Activated CD4-positive, CD25-positive, alpha-beta regulatory T cell treated with anti-CD3 and anti-CD28 coated beads, Interleukin-2, amount 50 U/mL, for 16 hours (primary cell): ENCODE results near the gene ALOX5.
"Not testable (repeated sequence)": the region's sequence is repeated elsewhere in the genome, so short reads cannot be mapped to it uniquely, and the experiment has no call there.

Source experiments
- DNase-seq: peaks from one replicate; pipeline ENCODE4 v3.0.0-alpha.2; 2020; ENCODE audit warnings: low read depth, low spot score

Gene ALOX5

DNA sequence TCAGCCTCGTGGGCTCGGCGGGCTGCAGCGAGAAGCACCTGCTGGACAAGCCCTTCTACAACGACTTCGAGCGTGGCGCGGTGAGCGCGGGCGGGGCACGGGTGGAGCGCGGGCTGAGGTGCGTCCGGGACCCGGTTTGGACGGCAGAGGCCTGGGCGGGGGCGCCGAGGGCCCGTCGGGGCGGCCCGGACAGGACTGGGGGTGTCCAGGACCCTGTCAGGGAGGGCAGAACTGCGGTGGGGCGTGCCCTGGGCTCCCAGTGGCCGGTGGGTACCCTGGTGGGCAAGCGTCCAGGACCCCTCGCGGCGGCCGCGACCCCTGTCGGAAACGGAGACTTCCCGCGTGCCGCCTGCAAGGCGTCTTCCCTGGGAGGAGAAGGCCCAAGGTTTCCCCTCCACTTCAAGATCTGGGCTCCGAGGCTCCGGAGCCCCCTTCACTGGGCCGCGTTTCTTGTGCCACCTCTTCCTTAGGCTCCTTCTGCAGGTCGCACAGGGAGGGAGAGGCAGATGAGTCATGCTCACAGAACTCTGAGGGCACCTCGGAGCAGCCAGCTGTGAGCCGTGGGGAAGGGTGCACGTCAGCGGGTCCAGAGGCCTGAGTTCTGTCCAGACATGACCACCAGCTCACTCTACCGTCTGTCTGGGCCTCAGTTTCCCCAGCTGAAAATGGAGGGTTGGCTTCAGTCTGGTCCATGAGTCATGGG, 485 bp downstream of the ALOX5 start:
- no peak for DNase-seq

DNA sequence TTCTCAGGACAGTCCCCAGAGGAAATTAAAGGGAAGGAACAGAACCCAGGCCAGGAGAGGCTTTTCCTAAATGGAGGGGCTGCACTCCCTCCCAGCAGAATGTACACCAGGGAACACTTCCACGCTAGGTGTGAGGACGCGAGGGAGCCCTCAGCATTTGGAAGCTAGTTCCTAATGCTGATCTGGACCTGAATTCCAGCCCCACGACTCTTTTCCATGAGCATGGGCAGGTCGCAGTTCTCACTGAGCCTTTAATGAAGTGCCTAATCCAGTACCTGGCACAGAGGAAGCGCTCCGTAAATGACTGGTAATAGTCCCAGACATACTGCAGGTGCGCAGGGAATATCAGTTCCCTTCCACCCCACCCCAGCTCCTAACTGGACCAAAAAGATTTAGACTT, 1.1 kb downstream of the ALOX5 start:
- DNase-seq = no peak

DNA sequence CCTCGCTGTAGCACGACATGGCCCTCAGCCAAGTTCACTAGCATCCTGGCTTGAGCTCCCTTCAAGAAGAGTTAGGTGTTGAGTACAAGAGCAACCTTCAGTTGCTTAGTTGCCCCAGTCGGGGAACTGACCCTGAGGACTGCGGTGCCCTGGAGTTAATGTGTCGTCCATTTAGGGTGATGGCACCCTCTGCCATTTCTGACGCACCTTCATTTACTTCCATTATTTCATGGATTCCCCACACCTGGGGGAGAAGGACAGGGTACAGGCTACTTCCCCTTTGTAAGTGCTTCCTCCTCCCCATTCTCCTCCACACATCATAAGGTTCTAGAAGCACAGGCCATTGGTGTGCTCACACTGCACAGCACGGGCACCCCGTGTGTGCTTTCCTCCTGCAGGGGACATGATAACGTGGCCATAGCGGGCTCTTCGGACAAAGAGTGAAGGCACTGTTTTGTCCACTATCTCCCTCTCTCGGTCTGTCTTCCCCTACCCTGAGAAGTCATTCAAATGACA, 1.8 kb downstream of the ALOX5 start:
- DNase-seq = no peak

DNA sequence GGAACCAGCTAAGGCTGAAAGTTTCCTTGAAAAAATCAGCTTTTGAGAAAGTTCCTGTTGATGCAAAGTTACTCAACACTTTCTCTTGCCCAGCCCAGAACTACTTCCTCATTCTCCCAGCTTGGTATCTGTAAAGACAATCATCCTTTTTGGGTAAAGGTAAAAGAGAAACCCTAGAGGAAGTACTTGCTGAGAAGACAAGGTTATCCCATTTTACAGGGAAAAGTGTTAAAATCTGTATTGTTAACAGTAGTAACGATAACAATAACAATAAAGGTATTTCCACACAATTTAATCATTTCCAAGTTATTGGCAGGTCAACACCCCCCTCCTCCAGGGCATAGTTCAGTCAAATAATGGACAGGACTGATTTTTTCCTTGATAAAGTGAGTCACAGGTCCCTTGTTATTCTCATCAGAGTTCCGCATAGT, 2.4 kb downstream of the ALOX5 start:
- no peak for DNase-seq

DNA sequence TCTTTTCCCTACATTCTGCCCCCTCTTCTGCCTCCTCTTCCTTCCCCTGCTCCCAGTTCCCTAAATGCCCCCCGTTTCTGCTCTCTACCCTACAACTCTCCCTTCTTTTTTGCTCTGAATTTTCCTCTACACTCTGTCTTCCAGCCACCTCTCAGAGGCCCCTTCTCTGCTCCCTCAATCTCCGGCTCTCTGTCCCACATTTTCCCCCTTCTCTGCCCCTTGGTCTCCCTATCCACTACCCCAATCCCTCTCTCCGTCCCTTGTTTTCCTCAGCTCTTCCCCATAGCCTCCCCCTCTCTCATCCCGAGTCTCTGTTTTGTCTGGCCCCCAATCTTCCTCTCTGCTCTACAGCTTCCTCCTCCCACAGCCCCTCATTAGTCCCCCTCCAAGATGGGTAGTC, 3.3 kb downstream of the ALOX5 start:
- DNase-seq = no peak

DNA sequence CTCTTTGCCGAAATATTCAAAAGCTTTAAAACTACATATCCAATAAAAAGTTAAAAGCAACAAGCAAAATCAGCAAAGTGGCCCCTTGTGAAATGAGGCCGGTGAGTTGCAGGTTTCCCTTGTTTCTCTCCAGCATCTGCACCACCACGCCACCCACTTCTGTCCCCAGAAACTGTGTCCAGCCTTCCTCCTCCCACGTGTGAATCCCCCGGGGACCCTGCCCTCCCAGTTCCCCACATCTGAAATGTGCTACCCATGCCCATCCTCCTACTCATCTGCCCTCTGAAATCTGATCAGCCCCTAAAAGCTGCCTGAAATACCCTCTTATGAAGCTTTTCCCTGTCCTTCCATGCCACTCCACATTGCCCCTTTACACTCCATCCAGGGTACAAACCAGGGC, 3.8 kb downstream of the ALOX5 start:
- DNase-seq = no peak

DNA sequence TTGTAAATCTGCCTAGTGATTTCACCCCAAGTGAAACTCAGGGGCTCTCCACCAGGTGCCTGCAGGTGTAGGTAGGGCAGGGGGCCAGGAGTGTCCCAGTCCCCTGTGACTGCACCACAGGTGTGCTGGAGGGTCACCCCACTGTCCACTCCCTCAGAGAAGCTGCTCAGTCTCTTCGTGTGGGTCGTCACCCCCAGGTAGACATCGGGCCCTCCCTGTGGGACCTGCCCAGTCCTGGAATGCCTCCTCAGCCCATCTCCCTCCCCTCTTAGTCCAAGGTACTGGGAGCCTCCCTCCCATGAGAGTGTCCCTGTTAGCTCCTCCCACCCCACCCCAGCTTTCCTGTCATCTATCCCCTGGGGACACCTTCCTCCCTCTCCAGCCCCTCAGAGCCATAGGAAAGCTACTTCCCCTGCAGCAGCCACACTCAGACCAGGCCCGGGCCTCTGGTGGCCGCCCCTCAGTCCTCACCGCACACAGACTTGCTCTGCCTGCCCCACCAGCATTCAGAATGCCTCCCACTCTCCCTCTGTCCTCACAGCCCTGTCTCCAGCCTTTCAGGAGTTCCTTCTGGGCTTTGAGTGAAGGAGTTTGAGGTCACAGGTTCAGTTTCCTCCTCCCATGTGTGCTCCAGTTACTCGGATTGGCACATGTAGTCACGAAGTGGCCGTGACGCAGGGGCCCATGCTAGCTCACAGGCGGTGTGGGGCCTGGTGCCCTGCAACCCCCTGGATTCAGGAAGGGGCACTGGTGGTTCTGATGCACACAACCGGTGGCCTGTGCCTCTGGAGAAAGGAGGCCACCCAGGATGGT, 5.1 kb downstream of the ALOX5 start:
- no peak for DNase-seq

DNA sequence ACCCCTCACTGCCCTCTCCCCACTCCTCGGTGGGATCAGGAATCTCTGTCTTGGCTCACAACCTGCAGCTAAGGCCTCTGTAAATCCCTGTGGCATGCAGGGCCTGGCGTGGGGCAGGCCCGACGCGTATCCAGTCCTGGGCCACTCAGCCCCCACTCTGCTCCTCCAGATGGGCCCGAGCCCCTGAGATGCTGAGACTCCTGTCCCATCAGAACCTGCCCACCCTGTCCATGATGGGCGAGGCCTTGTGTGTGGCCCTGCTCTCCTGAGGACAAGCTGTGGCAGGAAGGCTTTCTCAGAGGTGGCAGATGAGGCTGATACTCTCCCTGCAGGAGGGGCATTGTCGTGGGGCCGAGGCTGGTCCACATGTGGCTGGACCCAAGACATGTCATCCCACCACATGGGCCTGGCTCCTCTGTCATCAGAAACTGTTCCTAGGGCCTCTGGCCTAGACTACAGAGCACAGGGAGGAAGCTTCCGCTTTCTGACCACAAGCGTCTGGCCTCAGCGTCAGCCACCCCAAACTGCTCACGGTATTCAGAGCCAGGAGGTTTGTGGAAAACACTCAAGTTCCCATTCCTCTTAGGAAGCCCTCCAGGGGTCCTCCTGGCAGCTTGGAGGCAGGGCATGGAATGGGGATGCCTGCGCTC, 6.0 kb downstream of the ALOX5 start:
- no peak for DNase-seq

DNA sequence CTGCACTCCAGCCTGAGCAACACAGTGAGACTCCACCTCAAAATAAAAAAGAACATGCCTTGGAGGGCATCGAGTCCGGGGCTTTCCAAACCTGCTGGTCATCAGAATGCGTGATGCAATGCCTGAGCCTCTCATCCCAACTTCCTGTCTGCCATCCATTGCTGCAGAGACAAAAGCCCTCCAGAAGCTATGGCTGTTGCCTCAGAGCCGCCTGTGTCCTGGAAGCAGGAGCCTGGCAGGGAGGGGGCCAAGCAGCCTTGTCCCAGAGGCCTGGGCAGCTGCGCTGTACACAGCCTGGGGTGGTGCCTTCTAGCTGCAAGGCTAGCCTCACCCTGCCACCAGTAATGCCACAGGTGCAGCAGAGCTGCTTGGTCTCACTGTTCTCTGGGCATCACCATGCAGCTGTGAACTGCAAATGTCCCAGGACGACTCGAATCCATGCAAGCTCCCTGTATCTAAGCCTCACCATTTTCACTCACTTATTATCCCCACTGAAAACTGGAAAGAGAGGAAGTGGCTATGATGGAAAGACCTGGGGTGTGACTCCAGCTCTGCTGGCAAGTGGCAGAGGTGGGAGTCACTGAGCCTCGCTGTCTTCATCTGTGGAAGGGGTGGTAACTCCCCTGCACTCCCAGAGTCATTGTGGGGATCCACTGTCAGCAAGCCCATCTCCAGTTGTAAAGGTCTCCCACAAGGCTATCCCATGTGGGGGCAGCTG, 7.0 kb downstream of the ALOX5 start:
- no peak for DNase-seq

DNA sequence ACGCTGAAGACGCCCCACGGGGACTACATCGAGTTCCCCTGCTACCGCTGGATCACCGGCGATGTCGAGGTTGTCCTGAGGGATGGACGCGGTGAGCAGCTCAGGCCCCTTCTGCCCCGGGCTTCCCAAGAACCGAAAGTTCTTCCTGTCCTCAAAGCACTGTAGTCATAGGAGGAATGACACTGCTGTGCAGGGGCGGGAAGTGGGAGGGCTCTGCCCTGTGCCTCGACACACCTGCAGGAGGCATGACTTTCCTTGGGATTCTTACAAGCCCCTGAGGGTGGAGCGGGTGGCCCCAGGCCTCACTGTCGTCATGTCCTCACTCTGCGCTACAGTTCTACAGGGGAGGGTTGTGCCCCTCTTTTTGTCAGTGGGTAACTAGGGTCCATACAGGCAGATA, 8.6 kb downstream of the ALOX5 start:
- DNase-seq = no peak

DNA sequence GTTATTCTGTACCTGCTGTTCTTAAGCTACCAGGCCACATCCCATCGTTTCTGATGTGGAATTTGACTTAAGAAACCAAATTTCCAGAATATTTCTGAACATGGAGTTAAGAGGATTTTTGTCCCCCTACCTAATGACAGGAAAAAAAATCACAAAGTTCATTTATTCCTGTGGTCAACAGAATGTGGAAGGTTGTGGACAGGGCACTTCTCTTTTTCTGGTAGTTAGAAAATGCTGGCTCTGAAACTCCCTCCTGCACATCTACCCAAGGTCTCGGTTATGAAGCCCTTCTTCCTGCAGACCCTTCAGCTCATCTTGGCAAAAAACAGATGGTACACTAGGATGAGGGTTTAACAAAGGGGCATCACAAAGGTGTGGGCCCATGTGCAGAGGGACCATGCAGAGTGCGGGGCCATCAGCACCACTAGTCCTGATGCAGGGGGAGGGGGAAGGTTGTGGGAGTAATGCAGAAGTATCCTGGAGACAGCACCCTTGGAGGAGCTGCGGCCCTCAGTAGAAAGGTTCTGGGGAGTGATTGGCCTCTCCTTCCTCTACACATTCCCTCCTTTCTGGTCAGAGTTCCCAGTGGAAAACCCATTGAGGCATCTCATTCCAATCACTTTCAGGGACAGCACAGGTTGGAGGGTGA, 9.8 kb downstream of the ALOX5 start:
- no peak for DNase-seq

DNA sequence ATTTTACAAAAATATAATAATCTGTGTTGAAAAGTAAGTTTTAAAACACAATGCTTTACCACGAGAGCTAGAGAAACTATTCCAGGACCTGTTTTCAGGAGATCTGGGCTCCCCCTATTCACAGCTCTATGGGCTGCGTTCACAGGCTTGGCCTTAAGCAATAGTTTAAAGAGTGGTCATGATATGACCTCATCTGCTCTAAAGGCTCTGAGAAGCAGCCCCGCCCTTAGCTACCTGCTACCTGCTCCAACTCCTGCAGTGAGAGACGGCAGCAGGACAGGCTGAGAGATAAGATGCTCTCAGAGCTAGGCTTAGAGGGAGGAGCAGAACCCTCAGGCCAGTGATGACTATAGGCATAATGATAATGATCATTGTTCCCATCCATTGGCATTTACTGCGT, 12.6 kb downstream of the ALOX5 start:
- no peak for DNase-seq

DNA sequence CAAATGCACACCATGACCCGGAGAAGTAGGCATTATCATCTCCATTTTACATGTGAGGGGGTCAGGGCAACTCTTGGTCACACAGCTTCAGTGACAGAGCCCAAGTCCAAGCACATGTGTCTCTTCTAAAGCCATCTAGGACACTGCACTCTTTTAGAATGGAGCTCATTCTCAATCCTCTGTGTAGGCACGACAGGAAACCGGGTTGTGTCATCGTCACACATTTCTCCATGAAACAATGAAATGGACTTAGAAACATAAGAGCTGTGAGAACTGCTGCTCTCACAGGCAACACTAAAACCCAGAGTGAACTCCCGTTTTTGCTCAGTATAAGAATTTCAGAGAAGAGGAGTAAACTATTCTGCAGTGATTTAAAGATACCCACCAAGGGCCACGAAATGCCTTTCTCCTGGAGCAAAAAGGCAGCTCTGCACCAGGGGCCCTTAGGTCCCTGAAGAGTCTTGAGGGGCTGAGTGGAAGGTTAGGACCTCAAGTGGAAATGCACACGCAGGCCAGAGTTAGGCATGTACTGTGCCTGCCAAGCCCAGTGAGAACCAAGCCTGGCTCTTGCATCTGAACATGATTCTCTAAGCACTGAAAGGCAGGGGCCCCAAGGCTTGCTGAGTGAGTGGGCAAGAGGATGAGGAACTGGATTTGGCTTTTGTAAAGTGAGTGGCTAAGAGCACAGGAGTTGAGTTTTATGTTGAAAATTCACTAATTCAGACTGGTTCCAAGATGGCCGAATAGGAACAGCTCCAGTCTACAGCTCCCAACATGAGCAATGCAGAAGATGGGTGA, 13.3 kb downstream of the ALOX5 start:
- DNase-seq = no peak

DNA sequence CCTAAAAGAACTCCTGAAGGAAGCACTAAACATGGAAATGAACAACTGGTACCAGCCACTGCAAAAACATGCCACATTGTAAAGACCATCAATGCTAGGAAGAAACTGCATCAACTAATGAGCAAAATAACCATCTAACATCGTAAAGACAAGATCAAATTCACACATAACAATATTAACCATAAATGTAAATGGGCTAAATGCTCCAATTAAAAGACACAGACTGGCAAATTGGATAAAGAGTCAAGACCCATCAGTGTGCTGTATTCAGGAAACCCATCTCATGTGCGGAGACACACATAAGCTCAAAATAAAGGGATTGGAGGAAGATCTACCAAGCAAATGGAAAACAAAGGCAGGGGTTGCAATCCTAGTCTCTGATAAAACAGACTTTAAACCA, 15.7 kb downstream of the ALOX5 start:
- DNase-seq = not testable (repeated sequence)

DNA sequence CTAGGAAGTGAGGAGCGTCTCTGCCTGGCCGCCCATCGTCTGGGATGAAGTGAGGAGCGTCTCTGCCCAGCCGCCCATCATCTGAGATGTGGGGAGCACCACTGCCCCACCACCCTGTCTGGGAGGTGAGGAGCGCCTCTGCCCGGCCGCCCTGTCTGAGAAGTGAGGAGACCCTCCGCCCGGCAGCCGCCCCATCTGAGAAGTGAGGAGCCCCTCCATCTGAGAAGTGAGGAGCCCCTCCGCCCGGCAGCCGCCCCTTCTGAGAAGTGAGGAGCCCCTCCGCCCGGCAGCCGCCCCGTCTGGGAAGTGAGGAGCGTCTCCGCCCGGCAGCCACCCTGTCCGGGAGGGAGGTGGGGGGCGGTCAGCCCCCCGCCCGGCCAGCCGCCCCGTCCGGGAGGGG, 17.6 kb downstream of the ALOX5 start:
- not testable (repeated sequence) for DNase-seq

DNA sequence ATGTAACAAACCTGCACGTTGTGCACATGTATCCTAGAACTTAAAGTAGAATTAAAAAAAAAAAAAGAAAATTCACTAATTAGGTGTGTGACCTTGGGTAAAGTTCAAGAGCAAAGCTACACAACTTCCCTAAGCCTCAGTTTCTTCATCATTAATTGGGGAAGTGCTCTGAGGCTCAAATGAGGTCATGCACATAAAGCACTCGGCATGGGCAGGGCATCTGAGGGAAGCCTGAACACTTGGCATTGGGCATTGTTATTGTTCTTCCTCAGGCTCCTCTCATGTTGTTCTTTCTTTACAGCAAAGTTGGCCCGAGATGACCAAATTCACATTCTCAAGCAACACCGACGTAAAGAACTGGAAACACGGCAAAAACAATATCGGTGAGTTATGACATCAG, 21.5 kb downstream of the ALOX5 start:
- DNase-seq = no peak

DNA sequence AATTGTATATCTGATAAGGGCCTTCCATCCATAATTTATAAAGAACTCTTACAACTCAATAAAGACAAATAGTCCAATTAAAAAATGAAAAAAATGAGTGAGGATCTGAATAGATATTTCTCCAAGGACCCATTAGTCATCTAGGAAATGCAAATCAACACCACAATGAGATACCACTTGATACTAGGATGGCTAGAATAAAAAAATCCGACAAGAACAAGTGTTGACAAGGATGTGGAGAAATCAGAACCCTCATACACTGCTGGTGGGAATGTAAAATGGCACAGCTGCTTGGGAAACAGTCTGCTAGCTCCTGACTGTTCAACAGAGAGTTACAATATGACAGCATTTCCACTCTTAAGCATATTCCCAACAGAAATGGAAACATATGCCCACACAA, 24.6 kb downstream of the ALOX5 start:
- DNase-seq = no peak

DNA sequence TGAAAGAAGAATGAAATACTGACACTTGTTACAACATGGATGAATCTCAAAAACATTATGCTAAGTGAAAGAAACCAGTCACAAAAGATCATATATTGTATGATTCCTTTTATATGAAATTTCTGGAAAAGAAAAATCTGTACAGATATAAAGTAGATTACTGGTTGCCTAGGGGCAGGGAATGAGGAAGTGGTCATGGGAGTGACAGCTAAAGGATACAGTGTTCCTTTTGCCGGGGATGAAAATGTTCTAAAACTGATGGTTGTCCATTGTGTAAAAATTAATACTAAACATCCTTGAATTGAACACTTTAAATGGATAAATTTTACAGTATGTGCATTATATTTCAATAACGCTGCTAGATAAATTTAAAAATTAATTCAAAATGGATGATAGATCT, 25.1 kb downstream of the ALOX5 start:
- no peak for DNase-seq

DNA sequence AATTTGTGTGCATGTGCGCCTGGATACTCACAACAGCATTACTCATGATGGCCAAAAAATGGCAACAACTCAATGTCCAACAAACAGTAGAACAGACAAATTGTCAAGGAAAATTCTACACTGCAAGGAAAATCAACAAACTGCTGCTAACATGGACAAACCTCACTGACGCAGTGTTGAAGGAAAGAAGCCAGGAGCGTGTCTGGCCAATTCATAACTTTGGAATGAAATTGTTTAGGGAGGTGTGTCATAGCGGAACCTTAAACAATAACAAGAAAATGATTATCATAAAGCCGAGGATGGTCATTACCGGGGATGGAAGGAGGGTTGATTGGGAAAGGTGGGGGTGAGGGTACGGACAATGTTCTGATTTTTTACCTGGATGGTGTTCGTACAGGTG, 29.1 kb downstream of the ALOX5 start:
- no peak for DNase-seq

DNA sequence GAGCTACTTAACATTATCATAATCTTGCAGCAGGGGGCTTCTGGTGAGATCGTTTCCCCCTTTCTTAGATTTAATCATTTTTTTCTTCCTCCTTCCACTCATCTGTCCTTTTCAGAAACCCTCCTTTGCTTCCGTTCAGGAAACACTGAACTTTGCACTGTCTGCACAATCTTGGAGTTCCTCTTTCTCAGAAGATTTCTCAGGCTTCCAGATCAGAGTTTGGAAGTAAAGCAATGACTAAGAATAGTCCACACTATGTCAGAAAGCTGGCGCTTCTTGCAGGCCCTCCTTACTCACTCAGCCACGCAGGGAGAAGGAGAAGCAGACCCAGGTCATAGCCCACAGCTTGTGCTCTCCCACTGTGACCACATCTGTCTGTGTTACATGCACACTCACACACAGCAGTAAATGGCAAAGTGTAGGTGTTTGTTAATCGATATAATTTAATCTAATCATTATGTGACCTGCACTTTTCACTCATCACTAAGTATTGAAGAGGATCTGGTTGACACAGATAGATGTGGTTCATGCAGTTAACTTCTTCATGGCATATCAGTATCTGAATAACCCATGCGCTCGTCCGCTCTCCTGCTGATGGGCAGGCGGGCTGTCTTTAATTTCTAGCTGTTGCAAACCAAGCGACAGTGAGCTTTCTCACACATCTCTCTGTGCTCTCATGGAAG, 30.2 kb downstream of the ALOX5 start:
- DNase-seq = no peak
